Ascending aorta (tissue), 2 donors: Measurements from ENCODE around the gene FBXO15. TPM values are rescaled to one million over a fixed set of nuclear protein-coding genes. Genes with fewer than 3 reads are reported as not detected.

Experiments used
- DNase-seq, 2 donors: peaks; one replicate each; pipeline ENCODE4 v3.0.0-alpha.2; 2019; ENCODE audit warnings: low spot score in 2 of 2
- H3K27ac ChIP-seq, 2 donors: fragments of 200-600 bp; sonication (generic); one replicate each; pipeline ENCODE4 v1.5.1; 2016 to 2017; ENCODE audit warnings: mild to moderate bottlenecking in 1 of 2
- H3K27me3 ChIP-seq: fragments of 200-600 bp; sonication (generic); one replicate; pipeline ENCODE4 v1.5.1; 2017
- H3K36me3 ChIP-seq, 2 donors: fragments of 200-600 bp; sonication (generic); one replicate each; pipeline ENCODE4 v1.5.1; 2016
- H3K4me1 ChIP-seq, 2 donors: fragments of 200-600 bp; sonication (generic); one replicate each; pipeline ENCODE4 v1.5.1; 2016 to 2017; ENCODE audit warnings: mild to moderate bottlenecking in 1 of 2
- H3K4me3 ChIP-seq, 2 donors: fragments of 200-600 bp; sonication (generic); one replicate each; pipeline ENCODE4 v1.5.1; 2016 to 2017; ENCODE audit warnings: mild to moderate bottlenecking in 1 of 2
- H3K9me3 ChIP-seq, 2 donors: fragments of 200-600 bp; sonication (generic); one replicate each; pipeline ENCODE4 v1.5.1; 2016
- intact Hi-C: fragments of 100-400 bp; cut with DNase I; formaldehyde crosslinking; loops from one replicate; pipeline ENCODE4 v1.15.1; 2023
- total RNA-seq: library from RNA; depleted of rRNA; stranded (reverse); fragments of >200 nt; gene quantifications from one replicate; pipeline ENCODE4 v1.1.0, GENCODE V29; 2016
- TF ChIP-seq, protein P1 (sequence below), 3 experiments: fragments of 200-600 bp in 2 of 3; fragments of 450-650 bp in 1 of 3; sonication (generic) in 2 of 3; IDR thresholded peaks; one replicate each; pipeline ENCODE4 v1.5.1; 2016 to 2019; ENCODE audit warnings: antibody characterized with exemption in 3 of 3, mild to moderate bottlenecking in 1 of 3, moderate library complexity in 1 of 3

Gene FBXO15
- total RNA-seq, 1 donor from 2014 or later: not detected

DNA sequence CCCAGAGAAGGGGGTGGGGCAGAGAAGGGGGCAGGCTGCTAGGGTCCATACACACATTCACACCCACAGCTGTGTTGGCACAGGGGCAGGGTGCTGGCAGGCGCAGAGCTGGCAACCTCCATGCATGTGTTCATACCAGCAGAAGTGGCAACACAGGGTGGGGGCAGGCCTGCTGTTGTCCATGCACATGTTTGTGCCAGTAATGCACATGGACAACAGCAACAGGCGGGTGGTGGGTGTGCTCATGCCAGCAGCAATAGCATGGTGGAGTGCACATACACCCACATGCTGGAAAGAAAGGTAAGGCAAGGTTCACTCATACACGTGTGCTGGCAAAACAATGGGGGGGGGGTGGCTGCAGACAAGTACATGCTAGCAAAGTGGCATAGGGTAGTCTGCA lies 54.7 kb downstream of the FBXO15 start:
- Histone ChIP-seq H3K4me3 (no peak overlapping the region), H3K27me3 (no peaks in the 10 kb centered on the region), H3K9me3 (peaks cover 0 to 11% of the 10 kb centered on the region in 2 donors), H3K4me1 (no peaks in the 10 kb centered on the region), H3K36me3 (no peaks in the 10 kb centered on the region), H3K27ac (no peak overlapping the region)
- DNase-seq: no peak
- TF ChIP-seq, protein P1, sequence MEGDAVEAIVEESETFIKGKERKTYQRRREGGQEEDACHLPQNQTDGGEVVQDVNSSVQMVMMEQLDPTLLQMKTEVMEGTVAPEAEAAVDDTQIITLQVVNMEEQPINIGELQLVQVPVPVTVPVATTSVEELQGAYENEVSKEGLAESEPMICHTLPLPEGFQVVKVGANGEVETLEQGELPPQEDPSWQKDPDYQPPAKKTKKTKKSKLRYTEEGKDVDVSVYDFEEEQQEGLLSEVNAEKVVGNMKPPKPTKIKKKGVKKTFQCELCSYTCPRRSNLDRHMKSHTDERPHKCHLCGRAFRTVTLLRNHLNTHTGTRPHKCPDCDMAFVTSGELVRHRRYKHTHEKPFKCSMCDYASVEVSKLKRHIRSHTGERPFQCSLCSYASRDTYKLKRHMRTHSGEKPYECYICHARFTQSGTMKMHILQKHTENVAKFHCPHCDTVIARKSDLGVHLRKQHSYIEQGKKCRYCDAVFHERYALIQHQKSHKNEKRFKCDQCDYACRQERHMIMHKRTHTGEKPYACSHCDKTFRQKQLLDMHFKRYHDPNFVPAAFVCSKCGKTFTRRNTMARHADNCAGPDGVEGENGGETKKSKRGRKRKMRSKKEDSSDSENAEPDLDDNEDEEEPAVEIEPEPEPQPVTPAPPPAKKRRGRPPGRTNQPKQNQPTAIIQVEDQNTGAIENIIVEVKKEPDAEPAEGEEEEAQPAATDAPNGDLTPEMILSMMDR (IDR thresholded peaks at IDR 0.05): no peak
- intact Hi-C loops: no loop called here

DNA sequence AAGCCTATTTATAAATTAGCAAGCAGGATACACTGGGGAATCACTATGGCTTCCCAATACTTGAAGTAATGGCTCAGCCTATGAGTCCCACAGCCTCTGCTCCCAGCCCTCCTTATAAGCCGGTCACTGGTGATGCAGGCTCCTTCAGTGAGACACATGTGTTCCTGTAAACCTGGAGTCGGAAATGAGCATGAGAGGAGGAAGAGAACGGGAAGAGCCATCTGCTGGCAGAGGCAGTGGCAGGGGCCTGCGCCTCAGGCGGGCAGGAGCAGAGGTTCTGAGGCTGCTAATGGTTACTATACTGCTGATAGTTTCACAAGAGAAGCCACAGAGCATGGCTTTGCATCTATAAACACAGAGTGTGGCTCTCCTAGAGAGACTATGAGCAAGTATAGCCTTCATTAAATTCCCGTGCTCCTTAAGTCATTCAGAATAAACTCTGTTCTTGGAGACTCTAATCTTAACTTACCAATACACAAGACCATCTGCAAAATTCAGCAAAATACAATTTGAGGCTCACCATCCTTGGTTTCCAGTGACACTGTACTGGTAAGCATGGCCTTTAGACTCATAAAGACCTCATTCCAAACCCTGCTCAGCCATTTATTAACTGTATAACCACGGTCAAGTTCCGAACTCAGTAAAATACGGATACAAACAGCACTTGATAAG lies 63.3 kb downstream of the FBXO15 start:
- intact Hi-C loops: no loop called here
- H3K4me3 ChIP-seq: no peak overlapping the region
- TF ChIP-seq, protein P1 (IDR thresholded peaks at IDR 0.05): no peak
- H3K27ac ChIP-seq: no peak overlapping the region
- no peaks in the 10 kb centered on the region for H3K36me3 ChIP-seq
- no peaks in the 10 kb centered on the region for H3K4me1 ChIP-seq
- no peaks in the 10 kb centered on the region for H3K27me3 ChIP-seq
- DNase-seq: no peak
- H3K9me3 ChIP-seq: no peaks in the 10 kb centered on the region

DNA sequence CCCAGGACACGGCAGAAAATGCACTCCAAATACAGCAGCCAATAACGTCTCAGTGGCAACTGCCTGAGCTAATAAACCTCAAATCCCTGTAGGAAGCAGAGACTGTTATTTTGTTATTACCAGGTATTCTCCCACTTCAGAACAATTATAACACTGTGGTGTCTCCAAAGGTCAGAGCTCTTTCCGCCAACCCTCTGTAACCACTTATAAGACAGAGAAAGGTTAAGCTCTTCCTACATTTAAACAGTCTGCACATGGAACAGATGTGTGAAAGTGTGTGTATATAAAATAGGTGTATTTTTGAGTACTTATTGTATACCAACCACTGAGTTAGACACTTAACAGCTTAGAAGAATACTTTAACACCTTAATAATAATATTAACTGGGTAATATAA lies 64.1 kb downstream of the FBXO15 start:
- no peak for DNase-seq
- Histone ChIP-seq H3K4me1 (no peaks in the 10 kb centered on the region), H3K36me3 (no peaks in the 10 kb centered on the region), H3K9me3 (no peaks in the 10 kb centered on the region), H3K27me3 (no peaks in the 10 kb centered on the region), H3K4me3 (no peak overlapping the region), H3K27ac (no peak overlapping the region)
- TF ChIP-seq, protein P1 (IDR thresholded peaks at IDR 0.05): no peak
- intact Hi-C loops: no loop called here

DNA sequence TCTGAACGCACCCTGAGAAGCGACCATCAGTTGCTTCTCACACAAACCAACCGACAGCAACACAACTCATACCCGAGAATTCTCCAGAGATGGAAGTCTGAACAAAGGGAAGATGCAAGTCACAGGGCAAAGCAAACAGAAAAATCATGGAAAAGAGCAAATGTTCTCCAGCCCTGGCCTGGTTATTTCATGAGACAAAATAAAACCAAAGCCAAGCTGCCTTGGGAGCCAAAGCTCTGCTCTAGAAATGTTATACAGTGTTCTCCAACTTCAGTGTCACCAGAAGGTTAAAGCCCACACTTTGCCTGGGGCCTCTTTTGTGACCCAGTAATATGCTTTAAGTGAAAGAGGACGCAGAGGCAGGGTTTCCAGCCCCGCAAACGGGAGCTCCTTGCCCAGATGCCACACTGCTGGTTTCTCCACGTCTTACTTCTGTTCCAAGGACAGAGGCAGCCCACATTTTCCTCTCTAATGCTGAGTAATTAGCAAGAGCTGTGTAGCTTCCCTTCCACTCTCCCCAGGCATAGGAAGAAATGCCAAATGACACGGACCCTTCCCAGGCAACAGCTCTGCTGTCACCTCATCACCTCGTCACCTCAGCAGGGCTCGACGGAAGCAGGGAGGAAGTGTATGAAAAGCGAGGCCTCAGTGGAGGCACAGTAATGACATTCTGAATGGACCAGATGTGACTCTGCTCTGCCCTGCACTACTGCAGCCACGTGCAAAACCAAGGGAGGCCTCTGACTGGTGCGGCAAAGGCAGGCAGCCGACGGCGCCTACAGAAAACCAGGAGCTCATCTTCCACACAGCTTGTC lies 64.7 kb downstream of the FBXO15 start:
- no peak for DNase-seq
- H3K27ac ChIP-seq: no peak overlapping the region

DNA sequence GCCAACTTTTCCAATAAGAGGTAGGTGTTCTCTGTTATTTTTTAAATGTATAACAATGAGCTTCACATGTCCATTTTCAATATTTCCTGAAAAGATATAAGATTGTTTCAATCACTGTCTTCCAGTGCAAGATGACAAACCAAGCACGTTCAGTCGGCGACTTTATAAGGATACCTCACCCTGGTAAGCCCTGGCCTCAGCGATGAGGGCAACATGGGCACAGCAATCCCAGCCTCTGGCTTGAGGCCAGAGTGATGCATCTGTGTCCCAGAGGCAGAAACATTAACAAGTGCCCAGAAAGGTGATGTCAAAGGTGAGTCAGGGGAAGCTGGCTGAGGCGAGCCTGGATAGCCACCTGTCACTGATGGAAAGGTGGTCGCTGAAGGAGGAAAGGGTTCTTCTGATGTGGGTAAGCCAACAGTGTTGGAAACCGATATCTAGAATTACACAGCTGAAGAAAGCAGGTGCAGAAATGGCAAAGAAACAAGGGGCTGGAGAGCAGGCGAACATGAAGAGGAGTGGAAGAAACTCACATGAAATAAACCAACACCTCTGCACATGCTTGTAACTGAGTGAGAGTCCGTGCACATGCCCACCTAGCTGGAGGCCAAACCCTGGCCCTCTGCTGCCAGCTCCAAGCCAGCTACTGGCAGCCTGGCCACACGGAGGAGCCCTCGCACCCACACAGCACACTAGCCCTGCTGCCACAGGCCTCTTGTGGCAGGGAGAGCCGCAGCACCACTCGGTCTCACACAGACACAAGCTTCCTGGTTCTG lies 65.5 kb downstream of the FBXO15 start:
- no peaks in the 10 kb centered on the region for H3K9me3 ChIP-seq
- no peak overlapping the region for H3K4me3 ChIP-seq
- TF ChIP-seq, protein P1 (IDR thresholded peaks at IDR 0.05): peak in 1 of 3 experiments; percentile 27
- no peaks in the 10 kb centered on the region for H3K4me1 ChIP-seq
- H3K27ac ChIP-seq: no peak overlapping the region
- H3K36me3 ChIP-seq: no peaks in the 10 kb centered on the region
- no peaks in the 10 kb centered on the region for H3K27me3 ChIP-seq
- intact Hi-C loops: no loop called here
- DNase-seq: no peak

More for the DNA sequence above, 64.7 kb downstream of the FBXO15 start:
- Histone ChIP-seq H3K4me1 (no peaks in the 10 kb centered on the region), H3K27me3 (no peaks in the 10 kb centered on the region), H3K36me3 (no peaks in the 10 kb centered on the region), H3K4me3 (no peak overlapping the region), H3K9me3 (no peaks in the 10 kb centered on the region)
- intact Hi-C loops: no loop called here
- TF ChIP-seq, protein P1 (IDR thresholded peaks at IDR 0.05): no peak
